ENCODE measurements around the gene ASCL5. TPM values are rescaled to one million over a fixed set of nuclear protein-coding genes. Genes with fewer than 3 reads are reported as not detected.

Gene ASCL5
- total and polyA plus RNA-seq, 10 of the 15 experiments (the other 5 are each of a cell fraction or from before 2014, with no cell fraction given): 0.04 TPM; not detected in 9

GRCh38 chr1:201100169-201100930 is 26.6 kb downstream of the ASCL5 start:
- Histone ChIP-seq H3K27ac (ENCODE audit: control insufficient read depth, insufficient read depth) (no peak overlapping the region), H3K4me3 (no peak overlapping the region), H4K20me1 (ENCODE audit: control insufficient read depth, insufficient read depth) (no peaks in the 10 kb centered on the region), H3K27me3 (replicated peaks in 1 of 2; ENCODE audit: control insufficient read depth in 2 of 2, insufficient read depth in 2 of 2, low read length in 1 of 2) (peaks cover 0 to 4% of the 10 kb centered on the region in 2 experiments; a peak in 3 of 4 replicates), H3K9me3 (replicated peaks; ENCODE audit: control insufficient read depth, insufficient read depth, low read length) (no peaks in the 10 kb centered on the region), H3K79me2 (ENCODE audit: control insufficient read depth, insufficient read depth, low read length) (no peaks in the 10 kb centered on the region), H3K4me1 (ENCODE audit: control insufficient read depth, insufficient read depth, low read length) (no peaks in the 10 kb centered on the region; the same call in 1 of the 2 replicates), H3K9ac (ENCODE audit: control insufficient read depth, insufficient read depth, low read length) (no peak overlapping the region), H3K36me3 (ENCODE audit: control insufficient read depth in 2 of 2, insufficient read depth in 2 of 2, low read length in 1 of 2) (no peaks in the 10 kb centered on the region), H3K4me2 (ENCODE audit: control insufficient read depth, insufficient read depth) (no peak overlapping the region), H2AFZ (ENCODE audit: control insufficient read depth, low read depth, low read length) (no peak overlapping the region)
- SMC1A ChIA-PET (ENCODE audit: uncharacterized antibody, unreplicated experiment): no interaction called here
- intact Hi-C loops (cut with micrococcal nuclease; ENCODE audit: unreplicated experiment) (no loop called here), in situ Hi-C loops (cut with MboI) (no loop called here)
- POLR2A ChIA-PET: no interaction called here
- RAD21 ChIA-PET (ENCODE audit: unreplicated experiment): interaction anchor here (1.7 kb wide), 1 partner anchor 128 kb away, joined by 7 read pairs; no protein-coding TSS in a partner anchor
- BruUV-seq (replicated peaks): no TSS peak
- DNase-seq (ENCODE audit: low read depth, low spot score) (no peak), FAIRE-seq (no peak), ATAC-seq (no peak)
- WGBS (ENCODE audit: insufficient coverage, insufficient replicate concordance, low lambda C conversion rate, missing lambda C conversion rate): 25% methylated on average over 12 of the region's 12 CpGs
- CTCF ChIA-PET: interaction anchor here (0.6 to 1.6 kb wide), 3 partner anchors 14 to 41 kb away, joined by 3 to 6 read pairs (median 3); no protein-coding TSS in a partner anchor
- TF ChIP-seq PBX3 (IDR thresholded peaks at IDR 0.05; ENCODE audit: insufficient replicate concordance, low read depth, low read length) (no peak), BACH1 (IDR thresholded peaks at IDR 0.05; ENCODE audit: borderline replicate concordance) (no peak), SUZ12 (IDR thresholded peaks at IDR 0.05; ENCODE audit: unreplicated experiment) (no peak), ZBTB40 (IDR thresholded peaks at IDR 0.05; ENCODE audit: borderline replicate concordance) (no peak), HDAC6 (IDR thresholded peaks at IDR 0.05; ENCODE audit: unreplicated experiment) (no peak), USF2 (IDR thresholded peaks at IDR 0.05; ENCODE audit: borderline replicate concordance, low read depth, low read length) (no peak), RAD21 (IDR thresholded peaks at IDR 0.05; ENCODE audit: insufficient read depth, low read depth, low read length) (no peak), BCL3 (IDR thresholded peaks at IDR 0.05; ENCODE audit: borderline replicate concordance, insufficient read depth, low read depth, low read length, poor library complexity, severe bottlenecking) (no peak)
